G401.6 (cell line): ENCODE measurements around the gene KSR2.
"Not testable (repeated sequence)": the region's sequence is repeated elsewhere in the genome, so short reads cannot be mapped to it uniquely, and the experiment has no call there.

Experiments used
- FAIRE-seq: peaks from 2 replicates; lab custom pipeline; 2012; peaks lifted over from hg19 to GRCh38; lab: Jason Lieb, UNC

Gene KSR2

GRCh38 chr12:117686210-117686609 is 282.6 kb downstream of the KSR2 start:
- no peak for FAIRE-seq

- no peak for FAIRE-seq
These were observed 283.5 kb downstream of the KSR2 start for GRCh38 chr12:117685110-117685926.

- FAIRE-seq = no peak
These were observed 284.3 kb downstream of the KSR2 start for GRCh38 chr12:117684471-117684870.

- no peak for FAIRE-seq
These were observed 288.5 kb downstream of the KSR2 start for GRCh38 chr12:117680312-117680711.

- no peak for FAIRE-seq
These were observed 289.0 kb downstream of the KSR2 start for GRCh38 chr12:117679776-117680175.

GRCh38 chr12:117674763-117675162 is 294.0 kb downstream of the KSR2 start:
- FAIRE-seq = no peak

- no peak for FAIRE-seq
These were observed 294.5 kb downstream of the KSR2 start for GRCh38 chr12:117674313-117674712.

GRCh38 chr12:117671734-117672133 is 297.1 kb downstream of the KSR2 start:
- FAIRE-seq = no peak

GRCh38 chr12:117664169-117664568 is 304.6 kb downstream of the KSR2 start:
- FAIRE-seq = no peak

GRCh38 chr12:117662620-117663395 is 306.0 kb downstream of the KSR2 start:
- no peak for FAIRE-seq

- FAIRE-seq = no peak
These were observed 306.6 kb downstream of the KSR2 start for GRCh38 chr12:117662220-117662619.

GRCh38 chr12:117661471-117661870 is 307.3 kb downstream of the KSR2 start:
- FAIRE-seq = no peak

GRCh38 chr12:117660896-117661295 is 307.9 kb downstream of the KSR2 start:
- no peak for FAIRE-seq

GRCh38 chr12:117658226-117658625 is 310.6 kb downstream of the KSR2 start:
- FAIRE-seq = no peak

- FAIRE-seq = no peak
These were observed 319.0 kb downstream of the KSR2 start for GRCh38 chr12:117649796-117650195.

GRCh38 chr12:117646520-117646919 is 322.3 kb downstream of the KSR2 start:
- FAIRE-seq = no peak

GRCh38 chr12:117645473-117645872 is 323.3 kb downstream of the KSR2 start:
- no peak for FAIRE-seq

- no peak for FAIRE-seq
These were observed 324.8 kb downstream of the KSR2 start for GRCh38 chr12:117643971-117644370.

- no peak for FAIRE-seq
These were observed 326.9 kb downstream of the KSR2 start for GRCh38 chr12:117641885-117642284.

- no peak for FAIRE-seq
These were observed 328.3 kb downstream of the KSR2 start for GRCh38 chr12:117640511-117640910.

GRCh38 chr12:117629454-117629853 is 339.3 kb downstream of the KSR2 start:
- no peak for FAIRE-seq

- FAIRE-seq = not testable (repeated sequence)
These were observed 340.1 kb downstream of the KSR2 start for GRCh38 chr12:117628711-117629110.

- FAIRE-seq = no peak
These were observed 346.0 kb downstream of the KSR2 start for GRCh38 chr12:117622741-117623140.

- no peak for FAIRE-seq
These were observed 346.7 kb downstream of the KSR2 start for GRCh38 chr12:117622087-117622486.
